ENCODE results near the gene LEP.

LEP gene

GRCh38 chr7:128203710-128204214, 37.3 kb upstream of the LEP start:
- Histone ChIP-seq H3K27ac (no peak overlapping the region), H3K36me3 (no peaks in the 10 kb centered on the region), H3K9me3 (no peaks in the 10 kb centered on the region), H3K27me3 (peaks cover 0 to 66% of the 10 kb centered on the region in 2 donors), H3K4me3 (no peak overlapping the region), H3K4me1 (peaks cover 0 to 8% (median 7%) of the 10 kb centered on the region in 4 donors)
- DNase-seq, result no peak
- intact Hi-C loops (cut with DNase I; ENCODE audit: low total_unique reads), result no loop called here
- no peak for TF ChIP-seq CTCF (IDR thresholded peaks at IDR 0.05)

- intact Hi-C loops (cut with DNase I; ENCODE audit: low total_unique reads), result no loop called here
- no peaks in the 10 kb centered on the region for H3K9me3 ChIP-seq
- H3K4me3 ChIP-seq, result no peak overlapping the region
- H3K27ac ChIP-seq, result no peak overlapping the region
- DNase-seq, result no peak
- H3K4me1 ChIP-seq, result peaks cover 0 to 8% (median 7%) of the 10 kb centered on the region in 4 donors
- peaks cover 0 to 72% of the 10 kb centered on the region in 2 donors for H3K27me3 ChIP-seq
- no peaks in the 10 kb centered on the region for H3K36me3 ChIP-seq
- no peak for TF ChIP-seq CTCF (IDR thresholded peaks at IDR 0.05)
Measured at GRCh38 chr7:128204455-128204854, 36.6 kb upstream of the LEP start.

- Histone ChIP-seq H3K27me3 (peaks cover 0 to 75% of the 10 kb centered on the region in 2 donors), H3K27ac (no peak overlapping the region), H3K4me1 (peaks cover 0 to 8% (median 7%) of the 10 kb centered on the region in 4 donors), H3K36me3 (no peaks in the 10 kb centered on the region), H3K4me3 (no peak overlapping the region), H3K9me3 (no peaks in the 10 kb centered on the region)
- no peak for TF ChIP-seq CTCF (IDR thresholded peaks at IDR 0.05)
- intact Hi-C loops (cut with DNase I; ENCODE audit: low total_unique reads), result no loop called here
- no peak for DNase-seq
Measured at GRCh38 chr7:128205068-128205467, 36.0 kb upstream of the LEP start.

- H3K27me3 ChIP-seq, result peaks cover 0 to 77% of the 10 kb centered on the region in 2 donors
- no peaks in the 10 kb centered on the region for H3K36me3 ChIP-seq
- H3K27ac ChIP-seq, result no peak overlapping the region
- peaks cover 0 to 6% (median 6%) of the 10 kb centered on the region in 4 donors for H3K4me1 ChIP-seq
- DNase-seq, result no peak
- no peak for TF ChIP-seq CTCF (IDR thresholded peaks at IDR 0.05)
- H3K4me3 ChIP-seq, result no peak overlapping the region
- intact Hi-C loops (cut with DNase I; ENCODE audit: low total_unique reads), result no loop called here
- no peaks in the 10 kb centered on the region for H3K9me3 ChIP-seq
Measured at GRCh38 chr7:128206017-128206746, 34.9 kb upstream of the LEP start.

- Histone ChIP-seq H3K4me3 (no peak overlapping the region), H3K27me3 (peaks cover 0 to 75% of the 10 kb centered on the region in 2 donors), H3K27ac (no peak overlapping the region), H3K4me1 (no peaks in the 10 kb centered on the region), H3K36me3 (no peaks in the 10 kb centered on the region), H3K9me3 (no peaks in the 10 kb centered on the region)
- TF ChIP-seq CTCF (IDR thresholded peaks at IDR 0.05), result no peak
- intact Hi-C loops (cut with DNase I; ENCODE audit: low total_unique reads), result no loop called here
- no peak for DNase-seq
Measured at GRCh38 chr7:128206747-128207500, 34.2 kb upstream of the LEP start.

Measured in tibial artery (tissue), 4 donors.